Stimulated activated naive CD8-positive, alpha-beta T cell treated with anti-CD3 and anti-CD28 coated beads, Interleukin-15, Interleukin-2, amounts not matched to agents 100 U/mL and 50 U/mL, for 24 hours (primary cell): ENCODE results near the gene FGF12.

ENCODE experiments used
- ATAC-seq: fragments of 150-1000 bp; cut with Tn5 transposase; one replicate; pipeline ENCODE4 v1.10.0; 2021
- DNase-seq: peaks from one replicate; pipeline ENCODE4 v3.0.0; 2021

FGF12 gene

GRCh38 chr3:192496905-192497587 lies 230.3 kb downstream of the FGF12 start:
- DNase-seq (no peak), ATAC-seq (no peak)

GRCh38 chr3:192494174-192494573 lies 233.2 kb downstream of the FGF12 start:
- DNase-seq (no peak), ATAC-seq (no peak)

GRCh38 chr3:192490720-192491119 lies 236.6 kb downstream of the FGF12 start:
- ATAC-seq (no peak), DNase-seq (no peak)

- no peak for ATAC-seq
- no peak for DNase-seq
These were observed 237.8 kb downstream of the FGF12 start for GRCh38 chr3:192489579-192489978.

GRCh38 chr3:192487033-192487432 lies 240.3 kb downstream of the FGF12 start:
- no peak for DNase-seq

GRCh38 chr3:192482809-192483208 lies 244.5 kb downstream of the FGF12 start:
- ATAC-seq, result no peak
- DNase-seq, result no peak

More at GRCh38 chr3:192487033-192487432, 240.3 kb downstream of the FGF12 start:
- no peak for ATAC-seq

- no peak for ATAC-seq
- no peak for DNase-seq
These were observed 244.9 kb downstream of the FGF12 start for GRCh38 chr3:192482391-192482790.

- DNase-seq (no peak), ATAC-seq (no peak)
These were observed 245.7 kb downstream of the FGF12 start for GRCh38 chr3:192481638-192482037.

GRCh38 chr3:192467230-192468140 lies 259.9 kb downstream of the FGF12 start:
- DNase-seq, result peak; percentile 47
- ATAC-seq, result peak; percentile 72

GRCh38 chr3:192449036-192449435 lies 278.3 kb downstream of the FGF12 start:
- DNase-seq (no peak), ATAC-seq (no peak)

- DNase-seq, result no peak
- ATAC-seq, result no peak
These were observed 281.3 kb downstream of the FGF12 start for GRCh38 chr3:192445770-192446644.

GRCh38 chr3:192444791-192445106 lies 282.6 kb downstream of the FGF12 start:
- DNase-seq (no peak), ATAC-seq (no peak)

GRCh38 chr3:192444096-192444790 lies 283.1 kb downstream of the FGF12 start:
- DNase-seq, result peak; percentile 63
- no peak for ATAC-seq

GRCh38 chr3:192435241-192435640 lies 292.1 kb downstream of the FGF12 start:
- DNase-seq (no peak), ATAC-seq (no peak)

GRCh38 chr3:192434186-192434585 lies 293.2 kb downstream of the FGF12 start:
- no peak for ATAC-seq
- no peak for DNase-seq

- ATAC-seq (no peak), DNase-seq (no peak)
These were observed 293.6 kb downstream of the FGF12 start for GRCh38 chr3:192433704-192434103.

GRCh38 chr3:192422997-192423342 lies 304.4 kb downstream of the FGF12 start:
- DNase-seq, result no peak

GRCh38 chr3:192422321-192422996 lies 304.9 kb downstream of the FGF12 start:
- no peak for DNase-seq
- ATAC-seq, result no peak

More at GRCh38 chr3:192422997-192423342, 304.4 kb downstream of the FGF12 start:
- ATAC-seq, result no peak

GRCh38 chr3:192419312-192419711 lies 308.0 kb downstream of the FGF12 start:
- ATAC-seq, result no peak
- DNase-seq, result no peak

GRCh38 chr3:192417559-192418055 lies 309.7 kb downstream of the FGF12 start:
- DNase-seq, result no peak
- ATAC-seq, result no peak

- no peak for ATAC-seq
These were observed 310.3 kb downstream of the FGF12 start for GRCh38 chr3:192417017-192417416.

More at GRCh38 chr3:192417017-192417416, 310.3 kb downstream of the FGF12 start:
- DNase-seq, result no peak
